GM19324 (cell line): ENCODE results near the gene TRAPPC4.

Experiments used
- ATAC-seq: cut with Tn5 transposase; IDR thresholded peaks from one replicate; pipeline ENCODE4 v1.9.1; 2021; ENCODE audit warnings: mild to moderate bottlenecking, moderate library complexity; ENCODE audit not compliant: unreplicated experiment, low FRiP score

Gene TRAPPC4

GRCh38 chr11:119061256-119061655, 42.7 kb downstream of the TRAPPC4 start:
- no peak for ATAC-seq

DNA sequence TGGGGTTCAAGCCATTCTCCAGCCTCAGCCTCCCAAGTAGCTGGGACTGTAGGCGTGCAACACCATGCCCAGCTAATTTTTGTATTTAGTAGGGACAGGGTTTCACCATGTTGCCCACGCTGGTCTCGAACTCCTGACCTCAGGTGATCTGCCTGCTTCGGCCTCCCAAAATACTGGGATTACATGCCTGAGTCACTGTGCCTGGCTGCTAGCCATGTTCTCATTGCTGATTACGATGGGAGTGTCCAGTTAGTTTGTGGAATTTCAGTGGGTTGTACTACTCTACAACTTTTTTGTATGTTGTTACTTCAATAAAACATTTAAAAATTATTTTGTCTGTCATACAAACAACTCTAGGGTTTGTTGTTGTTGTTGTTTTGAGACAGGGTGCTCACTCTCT, 44.2 kb downstream of the TRAPPC4 start:
- ATAC-seq = no peak

GRCh38 chr11:119065369-119065768, 46.8 kb downstream of the TRAPPC4 start:
- no peak for ATAC-seq

DNA sequence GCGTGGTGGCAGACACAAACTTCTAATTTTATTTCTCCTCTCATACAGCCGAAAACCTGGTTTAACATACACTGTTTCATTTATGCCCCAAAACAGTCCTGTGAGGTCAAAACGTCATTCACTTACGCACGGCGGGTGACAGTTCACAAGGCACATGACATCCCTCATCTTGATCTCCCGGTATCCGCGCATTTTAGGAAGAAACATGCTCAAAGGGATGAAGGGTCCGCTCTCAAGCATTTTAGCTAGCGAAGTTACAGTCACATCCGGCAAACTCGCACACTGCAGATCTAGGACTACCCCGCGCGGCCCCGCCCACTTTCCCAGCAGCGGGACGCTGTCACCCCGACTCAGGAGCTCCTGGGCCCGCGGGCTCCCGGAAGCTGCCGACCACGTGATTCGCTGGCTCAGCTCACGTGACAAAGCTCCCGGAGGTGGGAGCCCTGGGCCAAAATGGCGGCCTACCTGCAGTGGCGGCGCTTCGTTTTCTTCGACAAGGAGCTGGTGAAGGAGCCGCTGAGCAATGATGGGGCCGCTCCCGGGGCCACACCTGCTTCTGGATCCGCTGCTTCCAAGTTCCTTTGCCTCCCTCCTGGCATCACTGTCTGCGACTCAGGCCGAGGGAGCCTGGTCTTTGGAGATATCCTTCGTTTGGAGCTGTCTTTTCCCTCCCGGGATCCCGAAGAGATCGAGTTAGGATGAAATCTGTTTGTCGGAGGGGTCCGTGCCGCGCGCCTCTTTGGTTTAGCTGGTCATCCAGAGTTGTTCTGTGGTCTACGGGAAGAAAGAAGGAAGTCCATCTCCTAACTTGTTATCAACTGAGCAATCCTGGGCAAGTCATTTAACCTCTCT, 49.0 kb downstream of the TRAPPC4 start, which contains the start of gene VPS11:
Gene VPS11 (plus strand): TSS at position 448 of the 852 bp plus-strand sequence. CDS start 6 bp downstream, at position 454.
- peak; percentile 93 for ATAC-seq
